GM19193 (cell line): Measurements from ENCODE around the gene B3GAT3.

Experiments used
- POLR2A ChIP-seq: IDR thresholded peaks from 4 replicates; pipeline ENCODE4 v1.6.1; 2011; ENCODE audit not compliant: insufficient read depth, insufficient read length; ENCODE audit errors: extremely low read depth

Gene B3GAT3

DNA sequence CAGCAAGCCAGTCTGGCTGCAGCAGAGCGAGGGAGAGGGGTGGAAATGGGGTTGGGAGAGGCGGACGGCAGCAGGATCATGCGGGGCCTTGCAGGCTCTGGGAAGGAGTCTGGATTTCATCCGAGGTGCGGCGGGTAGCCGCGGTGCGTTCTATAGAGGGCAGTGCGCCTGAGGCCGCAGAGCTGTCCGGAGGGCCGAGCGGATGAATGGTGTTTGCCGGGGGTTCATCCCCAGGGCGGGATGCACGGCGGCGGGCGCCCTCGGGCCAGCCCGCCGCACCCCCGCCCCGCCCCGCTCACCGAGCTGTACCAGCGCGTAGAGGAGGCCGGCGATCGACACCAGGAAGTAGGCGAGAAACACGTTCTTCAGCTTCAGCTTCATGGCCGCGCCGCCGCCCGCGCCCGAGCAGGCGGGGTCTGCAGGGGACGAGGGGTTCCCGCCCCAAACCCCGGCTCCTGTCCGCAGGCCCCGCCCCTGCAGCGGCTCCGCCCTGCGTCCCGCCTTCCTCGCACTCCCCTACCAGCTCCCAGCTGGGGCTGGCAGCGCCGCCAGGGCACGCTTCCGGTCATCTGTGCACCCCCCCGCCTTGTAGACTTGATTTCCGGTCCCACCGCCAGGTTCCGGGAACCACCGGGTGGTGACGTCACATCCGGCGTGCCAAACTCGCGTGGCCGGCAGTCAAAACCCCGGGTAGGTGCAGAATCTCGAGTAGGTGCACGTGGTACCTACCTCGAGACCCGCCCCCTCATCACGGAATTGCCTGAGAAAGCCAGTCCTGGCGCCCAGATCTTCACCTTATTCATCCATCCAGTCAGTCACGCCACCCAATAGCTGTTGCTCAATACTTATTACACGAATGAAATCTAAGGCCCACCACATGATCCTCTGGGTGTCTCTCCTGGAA, at the start of gene B3GAT3:
Gene B3GAT3, minus strand, starts transcription at position 420 of the 904 bp plus-strand sequence. Its CDS starts 39 bp downstream, at position 381.
- peak; percentile 81 for TF ChIP-seq POLR2A

DNA sequence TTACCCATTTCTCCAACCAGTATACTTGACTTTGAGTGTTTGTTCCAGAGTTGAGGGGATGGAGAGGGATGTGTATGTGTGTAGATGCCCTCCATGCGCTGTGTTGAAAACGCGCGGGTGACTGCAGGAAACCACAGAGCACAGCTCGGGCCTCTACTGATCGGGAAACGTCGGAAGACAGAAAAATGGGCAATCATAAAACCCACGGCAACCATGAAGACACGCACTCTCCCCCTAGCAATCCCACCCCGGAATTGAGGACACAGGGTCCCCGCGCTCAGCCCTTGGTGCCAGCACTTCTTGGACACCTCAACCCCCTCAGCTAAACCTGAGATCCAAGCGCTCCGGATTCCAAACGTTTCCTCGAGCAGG, 49.4 kb upstream of the B3GAT3 start:
- TF ChIP-seq POLR2A: no peak

DNA sequence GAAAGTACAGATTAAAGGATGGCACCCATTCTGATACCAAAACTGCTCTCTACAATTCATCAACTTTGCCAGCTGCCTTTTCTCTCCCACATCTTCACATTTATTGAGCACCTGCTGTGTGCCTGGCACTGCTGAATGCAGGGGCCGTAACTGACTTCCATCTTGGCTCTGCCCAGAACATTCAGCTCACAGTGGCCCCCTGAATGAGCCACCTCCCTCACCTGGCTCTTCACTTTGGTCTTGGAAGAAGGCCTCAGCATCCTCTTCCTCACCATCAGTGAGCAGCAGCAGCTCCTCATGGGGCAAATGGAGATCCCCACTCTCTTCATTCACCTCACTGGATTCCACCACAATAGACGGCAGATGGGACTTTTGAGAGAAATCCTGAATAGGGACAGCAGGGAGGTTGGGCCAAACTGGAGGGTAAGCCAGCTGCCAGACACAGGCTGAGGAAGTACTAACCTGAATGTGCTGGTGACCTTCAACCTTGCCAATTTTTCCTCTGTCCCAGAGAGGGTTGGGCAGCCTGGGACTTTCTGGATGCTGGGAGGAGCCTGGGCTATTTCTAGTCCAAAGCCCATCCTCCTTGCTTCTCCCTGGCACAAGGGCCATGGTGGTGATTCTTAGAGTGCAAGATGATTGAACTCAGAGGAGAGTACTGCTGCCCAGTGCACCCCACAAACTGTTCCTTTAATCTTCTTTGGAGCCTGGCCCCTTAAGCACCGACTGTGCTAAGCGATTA, 47.8 kb upstream of the B3GAT3 start:
- no peak for TF ChIP-seq POLR2A

DNA sequence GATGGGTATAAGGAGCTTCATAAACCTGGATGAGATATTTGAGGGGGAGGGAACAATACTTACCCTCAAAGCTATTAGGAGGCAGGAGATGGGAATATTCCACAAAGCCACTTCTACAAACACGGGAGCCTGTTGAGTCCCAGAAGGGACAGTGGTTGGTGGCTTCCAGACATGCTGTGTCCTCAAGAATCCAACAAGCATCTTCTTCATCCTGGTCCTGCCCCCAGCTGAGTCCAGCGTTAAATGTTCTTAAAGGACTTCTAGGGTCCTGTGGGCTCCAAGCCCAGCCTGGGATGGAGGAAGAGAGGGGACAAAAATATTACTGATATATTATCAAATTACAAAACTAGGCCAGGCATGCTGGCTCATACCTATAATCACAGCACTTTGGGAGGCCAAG, 45.7 kb upstream of the B3GAT3 start:
- peak; percentile 36 for TF ChIP-seq POLR2A

DNA sequence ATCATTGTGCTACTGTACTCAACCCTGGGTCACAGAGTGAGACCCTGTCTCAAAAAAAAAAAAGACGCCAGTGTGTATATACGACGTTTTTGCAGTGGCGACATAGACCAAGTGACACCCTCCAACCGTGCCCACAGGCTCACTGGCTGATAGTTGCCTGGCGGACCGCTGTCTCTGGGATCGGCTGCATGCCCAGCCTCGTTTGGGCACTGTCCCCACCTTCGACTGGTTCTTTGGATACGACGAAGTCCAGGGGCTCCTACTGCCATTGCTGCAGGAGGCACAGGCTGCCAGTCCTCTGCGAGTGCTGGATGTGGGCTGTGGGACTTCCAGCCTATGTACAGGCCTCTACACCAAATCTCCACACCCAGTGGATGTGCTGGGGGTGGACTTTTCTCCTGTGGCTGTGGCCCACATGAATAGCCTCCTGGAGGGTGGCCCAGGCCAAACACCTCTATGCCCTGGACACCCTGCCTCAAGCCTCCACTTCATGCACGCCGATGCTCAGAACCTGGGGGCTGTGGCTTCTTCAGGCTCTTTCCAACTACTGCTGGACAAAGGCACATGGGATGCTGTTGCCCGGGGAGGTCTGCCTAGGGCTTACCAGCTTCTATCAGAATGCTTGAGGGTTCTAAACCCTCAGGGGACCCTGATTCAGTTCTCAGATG, 44.6 kb upstream of the B3GAT3 start:
- TF ChIP-seq POLR2A: peak; percentile 51

DNA sequence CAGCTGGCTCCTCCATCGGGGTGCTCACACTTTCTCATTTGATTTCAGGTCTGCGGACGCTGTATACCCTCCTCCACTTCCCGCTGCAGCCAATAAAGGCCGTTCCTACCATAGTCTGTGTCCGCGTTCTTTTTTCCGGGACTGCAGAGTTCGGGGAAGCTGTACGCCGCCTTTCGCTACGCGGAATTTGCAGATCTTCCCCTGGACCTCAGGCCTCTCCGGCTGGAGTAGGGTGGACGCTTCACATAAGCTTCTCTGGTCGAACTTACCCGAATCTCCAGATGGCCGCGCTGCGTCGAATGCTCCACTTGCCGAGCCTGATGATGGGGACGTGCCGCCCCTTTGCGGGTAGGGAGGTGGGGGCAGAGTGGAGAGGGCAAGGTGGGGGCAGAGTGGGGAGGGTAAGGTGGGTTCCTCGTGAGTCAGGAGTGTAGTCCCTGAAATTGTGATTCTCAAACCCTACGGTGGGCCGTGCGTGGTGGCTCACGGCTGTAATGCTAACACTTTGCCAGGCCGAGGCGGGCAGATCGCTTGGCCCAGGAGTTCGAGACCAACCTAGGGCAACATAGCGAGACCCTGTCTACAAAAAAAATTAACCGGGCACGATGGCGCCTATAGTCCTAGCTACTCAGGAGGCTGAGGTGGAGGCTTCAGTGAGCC, 43.9 kb upstream of the B3GAT3 start:
- TF ChIP-seq POLR2A: no peak

DNA sequence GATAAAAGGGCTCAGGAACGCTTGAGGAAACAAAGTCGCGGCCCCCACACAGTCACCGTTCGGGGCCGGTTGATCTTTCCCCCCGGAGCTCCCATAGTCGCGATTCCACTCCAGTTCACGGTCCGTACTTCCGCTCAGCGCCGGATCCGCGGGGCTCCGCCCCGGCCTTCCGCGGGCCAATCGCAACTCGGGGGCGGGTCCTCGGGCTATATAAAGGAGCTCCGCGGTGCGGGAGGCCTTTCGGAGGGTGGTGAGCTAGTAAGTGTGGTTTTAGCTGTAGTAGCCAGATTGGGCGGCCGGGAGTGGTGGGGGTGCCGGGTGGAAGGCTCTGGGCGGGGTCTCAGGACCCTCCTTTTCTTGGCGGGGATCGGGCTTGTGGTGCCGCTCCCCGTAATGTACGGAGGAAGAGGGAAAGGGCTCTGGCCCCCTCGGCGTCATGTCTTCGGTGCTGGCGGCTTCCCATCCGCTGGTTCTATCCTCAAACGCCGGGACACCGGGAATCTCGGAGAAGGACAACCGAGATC, 43.4 kb upstream of the B3GAT3 start, which contains the start of the genes C11orf98 and CSKMT:
Gene C11orf98, minus strand, starts transcription at position 136 of the 524 bp plus-strand sequence. Its CDS starts 41 bp downstream, at position 95.
Gene CSKMT, plus strand, starts transcription at position 238 of the 524 bp plus-strand sequence. CDS start 568 bp downstream, outside the sequence.
- peak; percentile 100 for TF ChIP-seq POLR2A

DNA sequence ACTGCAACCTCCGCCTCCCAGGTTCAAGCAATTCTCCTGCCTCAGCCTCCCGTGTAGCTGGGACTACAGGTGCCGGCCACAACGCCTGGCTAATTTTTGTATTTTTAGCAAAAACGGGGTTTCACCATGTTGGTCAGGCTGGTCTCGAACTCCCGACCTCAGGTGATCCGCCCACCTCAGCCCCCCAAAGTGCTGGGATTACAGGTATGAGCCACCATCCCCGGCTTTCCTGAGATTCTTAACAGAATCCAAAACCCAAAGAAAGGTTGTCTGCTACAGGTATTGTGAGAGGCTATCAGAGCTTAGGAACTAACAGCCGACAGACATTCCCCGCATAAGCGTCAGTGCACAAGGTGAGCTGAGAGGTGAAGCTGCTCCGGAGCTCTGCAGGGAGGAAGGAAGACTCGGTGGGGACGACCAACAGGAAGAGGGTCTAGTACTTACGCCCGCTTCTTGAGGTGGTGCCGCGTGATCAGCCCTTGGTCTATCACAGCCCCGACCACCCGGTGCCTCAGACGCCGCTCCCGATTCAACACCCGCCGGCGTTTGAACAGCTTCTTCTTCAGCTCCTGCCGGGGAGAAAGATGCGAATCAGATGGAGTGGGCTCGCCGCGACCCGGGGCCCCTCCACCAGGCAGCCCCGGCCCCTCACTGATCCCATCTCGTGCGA, 42.8 kb upstream of the B3GAT3 start:
- no peak for TF ChIP-seq POLR2A

DNA sequence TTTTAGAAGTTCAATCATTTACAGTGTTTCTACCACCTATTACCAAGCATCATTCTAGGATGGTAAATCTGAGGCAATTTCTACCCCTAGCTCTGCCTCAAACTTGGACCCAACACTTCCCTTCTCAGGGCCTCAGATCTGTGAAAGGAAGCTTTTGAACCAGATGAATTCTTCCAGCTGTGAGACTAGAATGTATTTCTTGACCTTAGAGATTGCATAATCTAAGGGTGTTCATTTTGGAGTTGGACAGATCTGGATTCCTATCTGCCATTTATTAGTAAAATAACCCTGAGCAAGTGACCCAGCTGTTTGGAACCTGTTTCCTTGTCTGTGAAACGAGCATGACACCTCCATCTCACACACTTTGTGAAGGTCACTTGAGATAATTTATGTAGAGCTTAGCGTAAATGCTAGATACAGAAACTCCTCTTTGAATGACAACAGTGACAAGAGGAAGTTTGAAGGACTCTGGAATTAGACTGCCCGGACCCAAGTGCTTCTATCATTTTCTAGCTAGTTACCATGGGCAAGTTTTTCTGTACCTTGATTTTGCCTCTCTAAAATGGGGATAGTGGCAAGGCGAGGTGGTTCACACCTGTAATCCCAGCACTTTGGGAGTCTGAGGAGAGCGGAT, 35.1 kb upstream of the B3GAT3 start:
- TF ChIP-seq POLR2A: no peak

DNA sequence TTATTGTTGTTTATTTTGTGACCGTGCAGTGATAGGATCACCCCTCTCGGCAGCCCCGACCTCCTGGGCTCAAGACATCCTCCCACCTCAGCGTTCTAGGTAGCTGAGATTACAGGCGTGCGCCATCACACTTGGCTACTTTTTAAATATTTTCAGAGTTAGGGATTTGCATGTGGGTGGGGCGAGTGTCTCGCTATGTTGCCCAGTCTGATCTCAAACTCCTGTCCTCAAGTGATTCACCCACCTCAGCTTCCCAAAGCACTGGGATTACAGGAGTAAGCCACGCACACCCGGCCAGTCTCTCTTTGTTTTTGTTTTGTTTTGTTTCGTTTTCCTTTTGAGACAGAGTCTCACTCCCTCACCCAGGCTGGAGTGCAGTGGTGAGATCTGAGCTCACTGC, 32.5 kb upstream of the B3GAT3 start:
- TF ChIP-seq POLR2A: no peak

DNA sequence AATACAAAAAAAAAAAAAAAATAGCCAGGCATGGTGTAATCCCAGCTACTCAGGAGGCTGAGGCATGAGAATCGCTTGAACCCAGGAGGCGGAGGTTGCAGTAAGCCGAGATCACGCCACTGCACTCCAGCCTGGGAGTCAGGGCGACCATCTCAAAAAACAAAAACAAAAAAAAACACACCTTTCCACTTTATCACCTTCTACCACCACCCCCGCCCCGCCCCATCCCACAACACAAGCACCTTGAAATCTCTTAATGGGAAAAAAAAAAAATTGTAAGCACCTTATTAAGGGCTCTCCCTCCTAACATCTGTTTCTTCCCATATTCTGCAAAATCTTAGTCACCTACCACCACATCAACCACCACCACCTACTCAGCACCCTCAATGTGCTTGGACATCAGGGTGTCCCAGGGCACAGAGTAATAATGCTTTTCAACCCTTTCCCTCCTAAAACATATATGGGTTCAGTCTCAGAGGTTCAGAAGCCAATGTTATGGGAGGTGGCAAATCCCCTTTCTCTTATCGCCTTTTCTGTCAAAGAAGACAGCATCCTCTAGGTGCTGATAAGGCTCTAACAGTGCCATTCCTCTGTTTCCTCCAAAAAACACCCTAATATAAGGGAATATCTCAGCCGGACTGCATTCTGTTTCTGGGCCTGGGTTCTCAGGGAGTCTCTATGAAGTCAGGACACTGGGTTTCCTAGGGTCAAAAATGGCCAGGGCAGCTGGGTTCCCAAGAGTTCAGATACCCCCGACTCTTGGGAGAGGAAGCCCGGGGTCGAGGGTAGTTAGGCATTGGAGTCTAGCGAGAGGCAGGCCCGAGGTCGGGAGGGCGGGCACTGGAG, 30.6 kb upstream of the B3GAT3 start:
- TF ChIP-seq POLR2A: no peak

DNA sequence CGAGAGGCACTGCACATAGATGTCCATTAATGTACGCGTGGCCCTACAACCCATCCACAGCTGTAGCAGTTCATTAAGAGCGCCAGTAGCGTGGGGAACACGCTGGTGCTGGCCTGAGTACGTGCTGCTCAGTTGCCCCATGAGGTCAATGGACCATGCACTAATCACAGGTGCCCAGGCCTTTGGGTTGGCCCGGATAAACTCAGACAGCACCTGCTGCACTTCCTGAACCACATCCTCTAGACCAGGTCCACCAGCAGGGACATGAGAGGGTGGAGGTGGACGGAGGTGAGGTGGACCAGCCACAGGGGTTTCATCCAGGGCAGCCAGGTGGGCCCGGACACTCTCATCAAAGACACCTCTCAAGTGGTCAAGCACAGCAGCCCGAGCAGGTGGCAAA, 27.7 kb upstream of the B3GAT3 start:
- peak; percentile 13 for TF ChIP-seq POLR2A
